Measurements from ENCODE around the gene GNG2.

Gene GNG2

GRCh38 chr14:51825926-51826325 lies 34.5 kb upstream of the GNG2 start:
- Histone ChIP-seq H4K20me1 (ENCODE audit: control insufficient read depth, insufficient read depth, low read depth, low read length) (no peaks in the 10 kb centered on the region), H3K4me1 (ENCODE audit: control insufficient read depth, low read length) (peaks cover 11% of the 10 kb centered on the region), H3F3A (ENCODE audit: control insufficient read depth, insufficient read depth) (no peaks in the 10 kb centered on the region), H3K9me3 (ENCODE audit: control insufficient read depth, insufficient read depth, low read length) (no peaks in the 10 kb centered on the region), H3K27me3 (ENCODE audit: control insufficient read depth, low read length) (peaks cover 10% of the 10 kb centered on the region; the same call in 1 of the 2 replicates), H3K79me2 (ENCODE audit: control insufficient read depth, low read length) (no peaks in the 10 kb centered on the region), H3K27ac (ENCODE audit: low read depth, low read length) (no peak overlapping the region), H3K9me2 (replicated peaks; ENCODE audit: control insufficient read depth, low read length) (no peaks in the 10 kb centered on the region), H3K4me3 (ENCODE audit: low read length) (no peak overlapping the region), H3K4me2 (ENCODE audit: low read length) (no peak overlapping the region), H3K36me3 (ENCODE audit: control insufficient read depth, low read length) (no peaks in the 10 kb centered on the region)
- TF ChIP-seq EZH2phosphoT487 (IDR thresholded peaks at IDR 0.05; ENCODE audit: borderline replicate concordance, low read length) = no peak
- no peak for TF ChIP-seq CTCF (IDR thresholded peaks at IDR 0.05; ENCODE audit: low read depth, low read length, poor library complexity, severe bottlenecking)

- H3K4me3 ChIP-seq (ENCODE audit: low read length) = no peak overlapping the region
- no peak for TF ChIP-seq EZH2phosphoT487 (IDR thresholded peaks at IDR 0.05; ENCODE audit: borderline replicate concordance, low read length)
- TF ChIP-seq CTCF (IDR thresholded peaks at IDR 0.05; ENCODE audit: low read depth, low read length, poor library complexity, severe bottlenecking) = no peak
- H3K4me1 ChIP-seq (ENCODE audit: control insufficient read depth, low read length) = peaks cover 11% of the 10 kb centered on the region
- H3K4me2 ChIP-seq (ENCODE audit: low read length) = no peak overlapping the region
- H3K27ac ChIP-seq (ENCODE audit: low read depth, low read length) = no peak overlapping the region
- H4K20me1 ChIP-seq (ENCODE audit: control insufficient read depth, insufficient read depth, low read depth, low read length) = no peaks in the 10 kb centered on the region
- H3K9me3 ChIP-seq (ENCODE audit: control insufficient read depth, insufficient read depth, low read length) = no peaks in the 10 kb centered on the region
- no peaks in the 10 kb centered on the region for H3F3A ChIP-seq (ENCODE audit: control insufficient read depth, insufficient read depth)
- H3K9me2 ChIP-seq (replicated peaks; ENCODE audit: control insufficient read depth, low read length) = no peaks in the 10 kb centered on the region
- peaks cover 10% of the 10 kb centered on the region; the same call in 1 of the 2 replicates for H3K27me3 ChIP-seq (ENCODE audit: control insufficient read depth, low read length)
- H3K36me3 ChIP-seq (ENCODE audit: control insufficient read depth, low read length) = no peaks in the 10 kb centered on the region
- H3K79me2 ChIP-seq (ENCODE audit: control insufficient read depth, low read length) = no peaks in the 10 kb centered on the region
Observed at GRCh38 chr14:51828017-51828797, 32.2 kb upstream of the GNG2 start.

- Histone ChIP-seq H3K4me3 (ENCODE audit: low read length) (no peak overlapping the region), H3K79me2 (ENCODE audit: control insufficient read depth, low read length) (no peaks in the 10 kb centered on the region), H3K36me3 (ENCODE audit: control insufficient read depth, low read length) (no peaks in the 10 kb centered on the region), H3K27ac (ENCODE audit: low read depth, low read length) (no peak overlapping the region), H3K9me3 (ENCODE audit: control insufficient read depth, insufficient read depth, low read length) (no peaks in the 10 kb centered on the region), H4K20me1 (ENCODE audit: control insufficient read depth, insufficient read depth, low read depth, low read length) (no peaks in the 10 kb centered on the region), H3F3A (ENCODE audit: control insufficient read depth, insufficient read depth) (no peaks in the 10 kb centered on the region), H3K9me2 (replicated peaks; ENCODE audit: control insufficient read depth, low read length) (no peaks in the 10 kb centered on the region), H3K4me2 (ENCODE audit: low read length) (no peak overlapping the region), H3K4me1 (ENCODE audit: control insufficient read depth, low read length) (peaks cover 26% of the 10 kb centered on the region), H3K27me3 (ENCODE audit: control insufficient read depth, low read length) (no peaks in the 10 kb centered on the region)
- TF ChIP-seq CTCF (IDR thresholded peaks at IDR 0.05; ENCODE audit: low read depth, low read length, poor library complexity, severe bottlenecking) (no peak), EZH2phosphoT487 (IDR thresholded peaks at IDR 0.05; ENCODE audit: borderline replicate concordance, low read length) (no peak)
Observed at GRCh38 chr14:51834240-51834639, 26.2 kb upstream of the GNG2 start.
